ENCODE results near the gene APBB2. TPM values are rescaled to one million over a fixed set of nuclear protein-coding genes. Genes with fewer than 3 reads are reported as not detected.
A peak's percentile ranks its signal among the peaks of the same experiment; 100 is the strongest.

The APBB2 gene
- total and polyA plus RNA-seq, 2 experiments from 2014 or later: 24.1 to 61.0 TPM

- peaks cover 49% of the 10 kb centered on the region for H3F3A ChIP-seq (ENCODE audit: insufficient read depth)
- no peak overlapping the region for H3K4me2 ChIP-seq (ENCODE audit: unreplicated experiment)
- H3K79me2 ChIP-seq (ENCODE audit: insufficient read depth): peaks cover 84% of the 10 kb centered on the region
- 97 to 100% methylated on average over 4 of the region's 4 CpGs for WGBS, 2 experiments (ENCODE audit: low coverage in 1 of 2, low lambda C conversion rate in 2 of 2, missing lambda C conversion rate in 2 of 2)
- H2AFZ ChIP-seq: no peak overlapping the region
- DNase-seq: peak; percentile 48
- H4K20me1 ChIP-seq (ENCODE audit: insufficient read depth): no peaks in the 10 kb centered on the region
- peaks cover 48% of the 10 kb centered on the region for H3K4me1 ChIP-seq (ENCODE audit: insufficient read depth)
- no peak overlapping the region for H3K27ac ChIP-seq
- TF ChIP-seq EZH2phosphoT487 (IDR thresholded peaks at IDR 0.05; ENCODE audit: insufficient read depth, low read depth): no peak
- no peaks in the 10 kb centered on the region for H3K9me2 ChIP-seq (ENCODE audit: insufficient read depth)
- H3K27me3 ChIP-seq (replicated peaks; ENCODE audit: insufficient read depth): no peaks in the 10 kb centered on the region
- no peaks in the 10 kb centered on the region for H3K36me3 ChIP-seq (ENCODE audit: low read depth)
- H3K9me3 ChIP-seq (ENCODE audit: low read depth): no peaks in the 10 kb centered on the region
- in situ Hi-C loops (cut with MboI): no loop called here
- H3K4me3 ChIP-seq: no peak overlapping the region
- no peak overlapping the region for H3K9ac ChIP-seq
Observed at GRCh38 chr4:41174444-41174843, 39.9 kb downstream of the APBB2 start.

DNA sequence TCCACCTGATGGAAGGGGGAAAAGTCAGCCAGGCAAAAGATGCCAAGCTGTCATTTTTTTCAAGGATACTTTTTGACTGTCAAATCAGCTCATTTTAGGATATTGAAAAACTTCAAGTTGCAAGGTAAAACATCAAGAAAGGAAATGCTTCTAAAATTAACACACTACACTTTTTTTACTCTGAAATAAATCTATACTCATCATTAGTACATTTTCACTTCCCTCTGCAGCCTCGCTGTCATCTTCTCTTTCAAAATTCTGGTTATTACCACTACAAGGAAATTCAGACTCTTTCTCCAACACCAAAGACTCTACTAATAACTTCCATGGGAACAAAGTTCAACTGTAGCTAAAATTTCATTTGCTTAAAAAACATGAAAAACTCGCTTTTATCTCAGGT lies 41.6 kb downstream of the APBB2 start:
- no peaks in the 10 kb centered on the region for H3K27me3 ChIP-seq (replicated peaks; ENCODE audit: insufficient read depth)
- no peak overlapping the region for H2AFZ ChIP-seq
- WGBS, 2 experiments (ENCODE audit: low coverage in 1 of 2, low lambda C conversion rate in 2 of 2, missing lambda C conversion rate in 2 of 2): 75 to 78% methylated on average over 2 of the region's 2 CpGs
- no peak overlapping the region for H3K27ac ChIP-seq
- no peaks in the 10 kb centered on the region for H3K9me2 ChIP-seq (ENCODE audit: insufficient read depth)
- no peak for DNase-seq
- in situ Hi-C loops (cut with MboI): no loop called here
- H3K79me2 ChIP-seq (ENCODE audit: insufficient read depth): peaks cover 86% of the 10 kb centered on the region
- H3K4me2 ChIP-seq (ENCODE audit: unreplicated experiment): no peak overlapping the region
- H3K36me3 ChIP-seq (ENCODE audit: low read depth): no peaks in the 10 kb centered on the region
- H3K4me1 ChIP-seq (ENCODE audit: insufficient read depth): peaks cover 31% of the 10 kb centered on the region
- H3F3A ChIP-seq (ENCODE audit: insufficient read depth): peaks cover 33% of the 10 kb centered on the region
- no peak overlapping the region for H3K9ac ChIP-seq
- TF ChIP-seq EZH2 (IDR thresholded peaks at IDR 0.05; ENCODE audit: insufficient read depth, poor library complexity, severe bottlenecking): no peak
- TF ChIP-seq EZH2phosphoT487 (IDR thresholded peaks at IDR 0.05; ENCODE audit: insufficient read depth, low read depth): no peak
- H3K4me3 ChIP-seq: no peak overlapping the region
- H3K9me3 ChIP-seq (ENCODE audit: low read depth): no peaks in the 10 kb centered on the region
- no peaks in the 10 kb centered on the region for H4K20me1 ChIP-seq (ENCODE audit: insufficient read depth)

DNA sequence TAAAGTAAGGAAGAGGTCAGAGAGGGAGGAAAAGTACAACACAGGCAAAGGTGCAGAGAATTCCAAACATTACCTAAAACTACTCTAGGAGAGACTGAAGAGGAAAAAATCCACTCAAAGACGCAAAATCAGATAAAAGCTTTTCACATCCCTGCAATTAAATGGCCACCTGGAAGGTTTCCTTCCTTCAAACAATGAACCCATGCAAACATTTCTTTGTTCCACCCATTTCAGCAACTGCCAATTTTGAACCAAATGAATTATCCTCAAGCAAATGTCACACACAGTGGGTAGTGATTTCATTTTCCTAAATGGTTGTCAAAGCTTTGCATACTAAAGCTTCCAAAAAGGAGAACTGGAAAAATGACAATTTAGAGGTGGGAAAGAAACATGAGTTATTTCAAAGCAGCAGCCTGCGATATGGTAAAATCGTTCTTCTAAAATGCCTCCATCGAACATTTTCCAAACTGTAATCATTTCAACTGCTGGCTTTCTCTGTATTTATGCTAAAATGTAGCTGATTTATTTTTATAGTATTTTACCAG lies 45.0 kb downstream of the APBB2 start:
- Histone ChIP-seq H3K4me2 (ENCODE audit: unreplicated experiment) (no peak overlapping the region), H3K27me3 (replicated peaks; ENCODE audit: insufficient read depth) (no peaks in the 10 kb centered on the region), H3F3A (ENCODE audit: insufficient read depth) (no peaks in the 10 kb centered on the region), H3K9me2 (ENCODE audit: insufficient read depth) (no peaks in the 10 kb centered on the region), H3K4me3 (no peak overlapping the region), H3K36me3 (ENCODE audit: low read depth) (no peaks in the 10 kb centered on the region), H3K27ac (no peak overlapping the region), H4K20me1 (ENCODE audit: insufficient read depth) (no peaks in the 10 kb centered on the region), H3K9ac (no peak overlapping the region), H3K9me3 (ENCODE audit: low read depth) (no peaks in the 10 kb centered on the region), H3K4me1 (ENCODE audit: insufficient read depth) (no peaks in the 10 kb centered on the region), H3K79me2 (ENCODE audit: insufficient read depth) (peaks cover 99% of the 10 kb centered on the region), H2AFZ (no peak overlapping the region)
- DNase-seq: no peak
- in situ Hi-C loops (cut with MboI): no loop called here
- TF ChIP-seq EZH2phosphoT487 (IDR thresholded peaks at IDR 0.05; ENCODE audit: insufficient read depth, low read depth) (no peak), EZH2 (IDR thresholded peaks at IDR 0.05; ENCODE audit: insufficient read depth, poor library complexity, severe bottlenecking) (no peak)
- 95 to 96% methylated on average over 4 of the region's 4 CpGs for WGBS, 2 experiments (ENCODE audit: low coverage in 1 of 2, low lambda C conversion rate in 2 of 2, missing lambda C conversion rate in 2 of 2)

GRCh38 chr4:41167191-41167590 lies 47.2 kb downstream of the APBB2 start:
- Histone ChIP-seq H3K36me3 (ENCODE audit: low read depth) (no peaks in the 10 kb centered on the region), H3K9ac (no peak overlapping the region), H3K79me2 (ENCODE audit: insufficient read depth) (peaks cover 99% of the 10 kb centered on the region), H3K9me2 (ENCODE audit: insufficient read depth) (no peaks in the 10 kb centered on the region), H3F3A (ENCODE audit: insufficient read depth) (peaks cover 3% of the 10 kb centered on the region; the same call in 1 of the 2 replicates), H2AFZ (no peak overlapping the region), H4K20me1 (ENCODE audit: insufficient read depth) (no peaks in the 10 kb centered on the region; the same call in 1 of the 2 replicates), H3K9me3 (ENCODE audit: low read depth) (no peaks in the 10 kb centered on the region), H3K4me1 (ENCODE audit: insufficient read depth) (no peaks in the 10 kb centered on the region), H3K27me3 (replicated peaks; ENCODE audit: insufficient read depth) (no peaks in the 10 kb centered on the region), H3K4me2 (ENCODE audit: unreplicated experiment) (no peak overlapping the region), H3K27ac (no peak overlapping the region), H3K4me3 (no peak overlapping the region)
- in situ Hi-C loops (cut with MboI): no loop called here
- no peak for TF ChIP-seq EZH2 (IDR thresholded peaks at IDR 0.05; ENCODE audit: insufficient read depth, poor library complexity, severe bottlenecking)
- no peak for DNase-seq
- WGBS, 2 experiments (ENCODE audit: low coverage in 1 of 2, low lambda C conversion rate in 2 of 2, missing lambda C conversion rate in 2 of 2): 94 to 96% methylated on average over 4 of the region's 4 CpGs

DNA sequence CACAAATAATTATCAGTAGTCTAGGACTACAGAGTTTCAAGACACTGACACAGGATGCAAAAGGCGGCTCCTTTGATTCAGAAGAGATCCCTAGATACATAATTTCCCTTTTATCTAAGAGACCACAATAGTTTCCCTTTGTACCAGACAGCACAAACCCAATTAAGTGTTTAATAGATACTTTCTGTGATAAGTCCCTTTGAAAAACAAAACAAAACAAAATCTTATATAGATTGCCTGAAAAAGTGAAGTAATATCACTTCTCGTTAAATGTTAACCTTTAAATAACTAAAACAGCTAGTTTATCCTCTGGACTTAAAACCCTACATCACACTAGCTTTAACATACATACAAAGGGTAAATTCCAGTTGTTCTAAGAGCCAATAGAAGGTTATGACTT lies 49.9 kb downstream of the APBB2 start:
- Histone ChIP-seq H3K9me3 (ENCODE audit: low read depth) (no peaks in the 10 kb centered on the region), H3K27ac (no peak overlapping the region), H4K20me1 (ENCODE audit: insufficient read depth) (no peaks in the 10 kb centered on the region; the same call in 1 of the 2 replicates), H3K9ac (no peak overlapping the region), H3K9me2 (ENCODE audit: insufficient read depth) (no peaks in the 10 kb centered on the region), H3K4me2 (ENCODE audit: unreplicated experiment) (no peak overlapping the region), H3K4me3 (no peak overlapping the region), H3F3A (ENCODE audit: insufficient read depth) (peaks cover 30% of the 10 kb centered on the region), H2AFZ (no peak overlapping the region), H3K27me3 (replicated peaks; ENCODE audit: insufficient read depth) (no peaks in the 10 kb centered on the region), H3K36me3 (ENCODE audit: low read depth) (no peaks in the 10 kb centered on the region), H3K4me1 (ENCODE audit: insufficient read depth) (peaks cover 24% of the 10 kb centered on the region), H3K79me2 (ENCODE audit: insufficient read depth) (peaks cover 85% of the 10 kb centered on the region)
- in situ Hi-C loops (cut with MboI): no loop called here
- no peak for DNase-seq
- 96 to 97% methylated on average over 2 of the region's 2 CpGs for WGBS, 2 experiments (ENCODE audit: low coverage in 1 of 2, low lambda C conversion rate in 2 of 2, missing lambda C conversion rate in 2 of 2)
- TF ChIP-seq EZH2phosphoT487 (IDR thresholded peaks at IDR 0.05; ENCODE audit: insufficient read depth, low read depth): no peak
- no peak for TF ChIP-seq EZH2 (IDR thresholded peaks at IDR 0.05; ENCODE audit: insufficient read depth, poor library complexity, severe bottlenecking)
